Brain pericyte (primary cell): ENCODE measurements around the gene FER.

ENCODE experiments used
- DNase-seq: peaks from one replicate; pipeline ENCODE4 v3.0.0-alpha.2; 2012; ENCODE audit warnings: low read depth, low spot score

The FER gene

DNA sequence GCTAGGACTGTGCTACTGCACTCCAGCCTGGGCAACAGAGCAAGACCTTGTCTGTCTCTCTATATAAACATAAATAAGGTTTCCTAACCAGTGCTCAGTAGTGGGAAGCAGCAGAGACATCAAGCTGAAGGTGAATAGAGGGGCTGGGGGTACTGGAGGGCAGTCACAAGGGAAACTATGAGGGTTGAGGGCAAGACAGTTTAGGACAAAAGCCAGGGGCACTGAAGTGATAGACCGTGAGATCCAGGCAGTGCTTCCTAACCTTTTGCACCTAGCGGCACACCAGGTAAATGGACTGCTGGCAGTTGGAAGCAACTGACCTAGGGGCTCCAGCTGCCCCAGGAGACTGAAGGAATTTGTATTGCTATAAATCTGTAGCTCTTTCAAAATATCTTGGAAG is 483.6 kb downstream of the FER start:
- DNase-seq: no peak

DNA sequence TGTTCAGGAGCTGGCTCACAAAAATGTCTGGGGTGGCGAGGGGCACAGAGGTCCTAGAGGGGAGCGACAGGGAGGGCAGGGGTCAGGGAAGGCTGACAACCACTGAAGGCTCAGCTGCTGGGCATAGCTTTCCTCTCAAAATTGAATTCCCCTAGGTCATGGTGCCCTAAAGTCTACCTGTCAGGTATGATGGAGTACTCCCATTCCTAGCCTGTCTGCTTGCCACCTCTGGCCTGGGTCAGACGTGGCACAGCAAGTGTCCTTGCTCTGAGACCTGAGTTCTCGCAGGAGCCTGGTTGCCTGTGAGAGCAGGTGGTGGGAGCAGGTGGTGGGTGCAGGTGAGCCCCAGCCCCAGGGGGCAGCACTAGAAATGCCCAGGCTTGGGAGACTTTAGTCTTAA is 486.7 kb downstream of the FER start:
- DNase-seq: no peak

- DNase-seq: no peak
Observed at GRCh38 chr5:109239456-109239855, 491.8 kb downstream of the FER start.

- no peak for DNase-seq
Observed at GRCh38 chr5:109242518-109242917, 494.8 kb downstream of the FER start.

- DNase-seq: no peak
Observed at GRCh38 chr5:109246395-109246794, 498.7 kb downstream of the FER start.
